ENCODE measurements around the gene OIP5. TPM values are rescaled to one million over a fixed set of nuclear protein-coding genes. Genes with fewer than 3 reads are reported as not detected.

Gene OIP5
- total and polyA plus RNA-seq, 9 of the 15 experiments (the other 6 are each of a cell fraction or from before 2014, with no cell fraction given) = 8.3 to 54.8 (median 35.3) TPM

GRCh38 chr15:41283653-41284426 is 48.6 kb downstream of the OIP5 start (continued):
- peak; percentile 18; the same call in 1 of the 2 replicates for TF ChIP-seq ATF3 (IDR thresholded peaks at IDR 0.05)
- TF ChIP-seq ATF3 (CRISPR knock-in tag; conservative IDR thresholded peaks at IDR 0.05) = no peak
- 0 out of 2 replicates have a peak, but pooled peaks have one; percentile 24 for TF ChIP-seq KLF13 (tag; IDR thresholded peaks at IDR 0.05; ENCODE audit: borderline replicate concordance, low read depth)
- TF ChIP-seq RAD21 (CRISPR knock-in tag; conservative IDR thresholded peaks at IDR 0.05 in 1 of 2, IDR thresholded peaks at IDR 0.05 in 1 of 2) = no peak
- TF ChIP-seq ZNF431 (CRISPR knock-in tag; IDR thresholded peaks at IDR 0.05) = peak; percentile 23; the same call in 1 of the 2 replicates
- TF ChIP-seq SMARCE1 (IDR thresholded peaks at IDR 0.05) = peak; percentile 58; the same call in 1 of the 2 replicates
- TF ChIP-seq USF1 (CRISPR knock-in tag; IDR thresholded peaks at IDR 0.05) = peak; percentile 82
- 0 out of 2 replicates have a peak, but pooled peaks have one; percentile 33 for TF ChIP-seq JUN (IDR thresholded peaks at IDR 0.05; ENCODE audit: borderline replicate concordance, low read depth, low read length)
- TF ChIP-seq JUN (CRISPR knock-in tag; IDR thresholded peaks at IDR 0.05; ENCODE audit: borderline replicate concordance) = peak; percentile 54; the same call in 1 of the 2 replicates
- TF ChIP-seq NRF1 (conservative IDR thresholded peaks at IDR 0.05 in 1 of 2, IDR thresholded peaks at IDR 0.05 in 1 of 2) = peak; percentile 65 to 66
- TF ChIP-seq ARID2 (IDR thresholded peaks at IDR 0.05) = 0 out of 2 replicates have a peak, but pooled peaks have one; percentile 20
- no peak for TF ChIP-seq ZNF311 (CRISPR knock-in tag; IDR thresholded peaks at IDR 0.05)
- peak; percentile 74; the same call in 1 of the 2 replicates for TF ChIP-seq ZNF232 (CRISPR knock-in tag; IDR thresholded peaks at IDR 0.05)
- TF ChIP-seq GABPB2 (CRISPR knock-in tag; conservative IDR thresholded peaks at IDR 0.05) = no peak
- TF ChIP-seq POLR2AphosphoS2 (IDR thresholded peaks at IDR 0.05; ENCODE audit: low read length) = peak; percentile 39; the same call in 1 of the 2 replicates
- no peak for TF ChIP-seq FOXO4 (CRISPR knock-in tag; IDR thresholded peaks at IDR 0.05)
- no peak for TF ChIP-seq SETDB1 (IDR thresholded peaks at IDR 0.05; ENCODE audit: low read length)
- TF ChIP-seq E2F4 (CRISPR knock-in tag; IDR thresholded peaks at IDR 0.05; ENCODE audit: low read depth) = peak; percentile 81
- no peak for TF ChIP-seq ZNF639 (CRISPR knock-in tag; conservative IDR thresholded peaks at IDR 0.05 in 1 of 2, IDR thresholded peaks at IDR 0.05 in 1 of 2)
- TF ChIP-seq MAZ (CRISPR knock-in tag; conservative IDR thresholded peaks at IDR 0.05 in 1 of 2, IDR thresholded peaks at IDR 0.05 in 1 of 2) = peak; percentile 68 to 75; a peak in 3 of 4 replicates
- peak; percentile 24; the same call in 1 of the 2 replicates for TF ChIP-seq LCOR (CRISPR knock-in tag; IDR thresholded peaks at IDR 0.05)

All from K562 (cell line).